Pulmonary artery endothelial cell (primary cell): ENCODE measurements around the gene NAGK. TPM values are rescaled to one million over a fixed set of nuclear protein-coding genes. Genes with fewer than 3 reads are reported as not detected.
"Not testable (repeated sequence)": the region's sequence is repeated elsewhere in the genome, so short reads cannot be mapped to it uniquely, and the experiment has no call there.

Experiments used
- DNase-seq: peaks from one replicate; pipeline ENCODE4 v3.0.0-alpha.2; 2011; ENCODE audit warnings: low read depth, low spot score
- total RNA-seq: library from RNA; depleted of rRNA; stranded (reverse); fragments of >200 nt; gene quantifications from 2 replicates; pipeline ENCODE4 v1.2.3, GENCODE V29; 2014

Gene NAGK
- total RNA-seq = 46.0 and 67.7 TPM in 2 replicates

GRCh38 chr2:71068218-71069035 is at the start of gene NAGK:
Gene NAGK (plus strand): TSS chr2:71068648. CDS start chr2:71068684, 36 bp downstream.
- DNase-seq = peak; percentile 72

GRCh38 chr2:71019989-71020388 is 48.5 kb upstream of the NAGK start:
- not testable (repeated sequence) for DNase-seq

- DNase-seq = not testable (repeated sequence)
Observed at GRCh38 chr2:71021394-71021793, 47.1 kb upstream of the NAGK start.

- DNase-seq = not testable (repeated sequence)
Observed at GRCh38 chr2:71023553-71024243, 44.8 kb upstream of the NAGK start.

GRCh38 chr2:71036296-71036695 is 32.2 kb upstream of the NAGK start:
- not testable (repeated sequence) for DNase-seq

GRCh38 chr2:71042287-71042686 is 26.2 kb upstream of the NAGK start:
- no peak for DNase-seq

GRCh38 chr2:71043531-71044407 is 24.7 kb upstream of the NAGK start:
- no peak for DNase-seq

GRCh38 chr2:71045151-71045550 is 23.3 kb upstream of the NAGK start:
- DNase-seq = no peak

- no peak for DNase-seq
Observed at GRCh38 chr2:71045865-71046548, 22.4 kb upstream of the NAGK start.

- DNase-seq = no peak
Observed at GRCh38 chr2:71048096-71048495, 20.4 kb upstream of the NAGK start.

- DNase-seq = not testable (repeated sequence)
Observed at GRCh38 chr2:71049704-71050360, 18.6 kb upstream of the NAGK start.

GRCh38 chr2:71055206-71055740 is 13.2 kb upstream of the NAGK start:
- not testable (repeated sequence) for DNase-seq

GRCh38 chr2:71060211-71060610 is 8.2 kb upstream of the NAGK start:
- no peak for DNase-seq

- DNase-seq = no peak
Observed at GRCh38 chr2:71060871-71061270, 7.6 kb upstream of the NAGK start.

- no peak for DNase-seq
Observed at GRCh38 chr2:71063216-71063615, 5.2 kb upstream of the NAGK start.

GRCh38 chr2:71064110-71064611 is 4.3 kb upstream of the NAGK start:
- DNase-seq = no peak

- DNase-seq = no peak
Observed at GRCh38 chr2:71064754-71065621, 3.5 kb upstream of the NAGK start.

- DNase-seq = no peak
Observed at GRCh38 chr2:71066856-71067255, 1.6 kb upstream of the NAGK start.

- DNase-seq = no peak
Observed at GRCh38 chr2:71067567-71068217, 756 bp upstream of the NAGK start.
